ENCODE results near the gene OR2J3.

- no peak for TF ChIP-seq CTCF (conservative IDR thresholded peaks at IDR 0.05; ENCODE audit: low read depth, low read length)
- TF ChIP-seq EZH2 (IDR thresholded peaks at IDR 0.05; ENCODE audit: borderline replicate concordance, low read depth, low read length, poor library complexity, severe bottlenecking) = no peak
Observed at GRCh38 chr6:29092957-29093356, 14.9 kb upstream of the OR2J3 start.

All from A673 (cell line).